NOMO-1 treated with dmso at 0.1 percent for 144 hours (cell line): ENCODE measurements around the gene NCL.
"Not testable (repeated sequence)": the region's sequence is repeated elsewhere in the genome, so short reads cannot be mapped to it uniquely, and the experiment has no call there.

Source experiments
- DNase-seq: peaks from one replicate; lab custom pipeline; 2025; ENCODE audit not compliant: unreplicated experiment; lab: John Stamatoyannopoulos, UW

Gene NCL

DNA sequence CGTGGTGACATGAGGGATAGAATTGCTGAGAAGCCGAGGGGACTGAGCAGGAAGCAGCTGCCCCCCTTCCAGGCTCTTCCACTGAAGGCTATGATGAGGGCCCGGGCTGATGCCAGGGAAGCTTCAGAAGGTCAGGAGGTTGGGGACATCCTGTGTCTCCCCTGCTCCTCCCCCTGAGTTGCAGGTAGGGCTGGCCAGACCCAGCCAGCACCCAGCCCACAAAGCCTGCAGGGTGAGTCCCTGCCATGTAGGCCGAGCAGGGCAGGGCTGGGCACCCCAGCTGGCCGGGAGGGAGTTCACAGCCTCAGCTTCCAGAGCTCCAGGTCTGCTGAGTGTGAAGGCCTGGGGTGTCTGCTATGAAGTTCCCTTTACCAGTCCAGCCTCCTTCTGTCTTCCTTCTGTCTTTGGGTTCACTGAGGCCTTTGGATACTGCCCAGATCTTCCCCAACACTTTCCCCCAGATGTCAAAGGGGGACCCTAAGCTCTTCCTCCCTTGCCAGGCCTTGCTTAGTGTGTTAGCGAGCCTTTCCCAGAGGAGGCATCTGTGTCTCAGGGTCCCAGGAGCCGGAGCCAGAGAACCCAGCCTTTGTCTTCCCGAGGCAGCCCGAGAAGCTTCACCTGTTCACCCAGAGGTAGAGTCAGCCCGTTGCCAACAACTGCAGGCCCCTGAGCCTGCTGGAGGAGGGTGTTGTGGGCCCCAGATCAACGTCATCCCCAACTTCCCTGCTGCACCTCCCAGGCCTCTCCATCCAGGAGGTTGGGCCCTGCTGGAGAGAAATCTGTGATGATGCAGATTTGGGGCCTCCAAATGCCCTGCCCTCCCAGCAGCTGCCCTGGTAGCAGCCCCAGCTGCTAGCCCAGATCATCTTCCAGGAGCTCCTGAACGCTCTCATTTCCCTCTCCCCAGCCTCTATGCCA, 3.6 kb upstream of the NCL start:
- DNase-seq, result no peak

DNA sequence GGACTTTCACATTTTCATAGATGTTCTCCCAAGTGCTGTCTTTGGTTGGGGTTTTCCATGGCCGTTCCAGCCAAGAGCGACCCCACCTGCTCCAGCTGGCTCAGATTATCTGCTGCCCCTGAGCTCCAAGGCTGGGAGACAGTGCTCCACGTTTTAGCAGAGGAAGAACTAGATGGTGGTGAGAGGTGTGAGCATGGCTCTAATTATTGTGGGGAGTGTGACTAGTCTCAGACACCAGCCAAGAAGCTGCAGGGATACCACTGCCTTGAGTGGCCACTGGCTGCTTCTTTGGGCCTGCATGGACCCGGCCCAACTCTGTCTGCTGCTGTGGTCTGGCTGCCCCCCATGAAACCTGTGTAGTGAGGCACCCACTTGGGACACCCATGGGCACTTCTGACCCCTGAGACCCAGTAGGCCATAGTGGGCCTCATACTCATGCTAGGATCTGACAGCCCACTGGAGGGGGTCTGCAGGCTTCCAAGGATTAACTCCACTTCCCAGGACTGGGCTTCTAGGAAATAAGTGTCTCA, 2.8 kb upstream of the NCL start:
- no peak for DNase-seq

DNA sequence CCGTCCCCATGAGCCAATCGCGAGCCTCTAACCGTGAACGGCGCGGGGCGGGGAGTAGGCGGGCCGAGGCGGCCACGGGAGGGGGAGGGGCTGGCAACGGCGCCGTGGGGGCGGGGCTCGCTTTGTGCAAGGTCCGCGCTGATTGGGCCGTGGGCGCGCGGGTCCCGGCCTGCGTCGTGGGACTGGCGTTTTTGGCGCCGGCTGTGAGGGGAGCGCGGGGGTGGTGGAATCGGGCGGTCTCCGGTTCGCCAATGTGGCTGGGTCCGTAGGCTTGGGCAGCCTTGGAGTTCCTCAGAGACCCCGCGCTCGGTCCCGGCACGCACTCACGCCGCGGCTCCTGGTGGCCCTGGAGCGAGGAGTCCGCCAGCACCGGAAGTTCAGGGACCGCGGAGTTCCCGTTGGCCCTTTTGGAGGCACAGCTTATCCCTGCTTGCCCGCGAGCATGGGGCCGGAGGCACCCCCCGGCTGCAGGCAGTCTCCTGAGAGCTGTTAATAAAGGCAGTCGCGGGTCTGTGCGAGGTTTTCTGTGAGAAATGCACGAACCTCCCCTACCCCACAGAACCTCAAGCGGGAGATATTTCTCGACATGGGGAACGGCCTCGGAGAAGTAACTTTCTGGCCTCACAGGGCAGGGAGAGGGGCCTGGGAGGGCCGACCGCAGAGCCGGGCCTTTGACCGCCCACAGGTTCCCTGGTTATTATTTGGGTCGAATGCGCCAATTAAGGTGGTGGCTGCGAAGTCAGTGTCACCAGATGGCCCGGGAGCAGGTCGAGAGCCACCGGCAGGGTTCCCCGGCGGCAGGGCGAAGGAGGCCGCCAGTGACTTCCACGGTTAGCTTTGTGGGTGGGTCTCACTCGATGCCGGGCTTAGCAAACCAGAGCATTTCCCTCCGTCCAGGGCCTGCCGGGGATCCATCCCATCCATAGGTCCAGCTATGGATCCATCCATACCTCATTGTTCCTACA, 574 bp upstream of the NCL start:
- DNase-seq, result peak; percentile 93

GRCh38 chr2:231462729-231463465, 1.4 kb downstream of the NCL start:
- DNase-seq, result no peak

- DNase-seq, result no peak
Measured at GRCh38 chr2:231461516-231461971, 2.7 kb downstream of the NCL start.

DNA sequence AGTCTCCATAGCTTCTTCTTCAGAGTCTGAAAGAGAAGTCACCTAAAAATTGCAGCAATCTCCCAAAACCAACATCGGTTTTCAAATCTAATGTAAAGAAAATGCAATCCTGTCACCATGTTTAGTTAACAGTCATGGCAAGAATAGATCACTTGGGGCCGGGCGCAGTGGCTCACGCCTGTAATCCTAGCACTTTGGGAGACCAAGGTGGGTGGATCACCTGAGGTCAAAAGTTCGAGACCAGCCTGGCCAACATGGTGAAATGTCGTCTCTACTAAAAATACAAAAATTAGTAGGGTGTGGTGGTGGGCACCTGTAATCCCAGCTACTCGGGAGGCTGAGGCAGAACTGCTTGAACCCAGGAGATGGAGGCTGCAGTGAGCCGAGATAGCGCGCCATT, 3.4 kb downstream of the NCL start:
- DNase-seq, result not testable (repeated sequence)

- DNase-seq, result no peak
Measured at GRCh38 chr2:231460073-231460835, 4.0 kb downstream of the NCL start.

GRCh38 chr2:231458368-231458767, 5.9 kb downstream of the NCL start:
- DNase-seq, result no peak

- no peak for DNase-seq
Measured at GRCh38 chr2:231457101-231457500, 7.2 kb downstream of the NCL start.

- no peak for DNase-seq
Measured at GRCh38 chr2:231456295-231457004, 7.8 kb downstream of the NCL start.

GRCh38 chr2:231455890-231456289, 8.4 kb downstream of the NCL start:
- no peak for DNase-seq

DNA sequence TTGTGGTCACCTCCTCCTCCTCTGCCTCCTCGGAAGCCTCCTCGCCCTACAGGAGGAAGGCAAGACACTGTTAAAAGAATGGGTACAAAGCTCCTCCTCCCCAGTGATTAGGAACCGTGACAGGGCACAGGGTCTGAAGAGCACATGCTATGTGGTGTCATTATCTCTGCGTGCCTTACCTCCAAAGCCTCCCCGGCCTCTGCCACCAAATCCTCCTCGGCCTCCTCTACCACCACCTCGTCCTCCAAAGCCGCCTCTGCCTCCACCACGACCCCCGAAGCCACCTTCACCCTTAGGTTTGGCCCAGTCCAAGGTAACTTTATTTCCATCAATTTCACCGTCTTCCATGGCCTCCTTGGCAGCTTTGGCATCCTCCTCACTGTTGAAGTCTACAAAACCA, 9.1 kb downstream of the NCL start:
- DNase-seq, result no peak

DNA sequence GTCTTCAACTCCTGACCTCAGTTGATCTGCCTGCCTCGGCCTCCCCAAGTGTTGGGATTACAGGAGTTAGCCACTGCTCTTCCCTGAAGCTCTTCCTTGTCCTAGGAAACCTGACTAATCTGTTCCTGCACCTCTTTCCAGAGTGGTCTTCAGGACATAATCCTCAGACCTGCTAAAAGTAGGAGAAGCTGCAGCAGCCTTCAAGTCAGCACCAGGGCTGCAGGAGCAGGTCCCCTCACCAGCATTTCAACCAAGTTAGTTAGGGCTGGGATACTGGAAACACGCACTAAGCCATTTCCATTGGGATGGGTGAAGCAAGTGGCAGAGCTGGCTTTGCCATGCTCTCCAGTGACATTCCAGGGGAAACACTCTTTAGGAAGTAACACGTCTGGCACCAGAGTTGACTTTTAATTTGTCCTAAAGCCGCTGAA, 9.9 kb downstream of the NCL start:
- DNase-seq, result no peak

DNA sequence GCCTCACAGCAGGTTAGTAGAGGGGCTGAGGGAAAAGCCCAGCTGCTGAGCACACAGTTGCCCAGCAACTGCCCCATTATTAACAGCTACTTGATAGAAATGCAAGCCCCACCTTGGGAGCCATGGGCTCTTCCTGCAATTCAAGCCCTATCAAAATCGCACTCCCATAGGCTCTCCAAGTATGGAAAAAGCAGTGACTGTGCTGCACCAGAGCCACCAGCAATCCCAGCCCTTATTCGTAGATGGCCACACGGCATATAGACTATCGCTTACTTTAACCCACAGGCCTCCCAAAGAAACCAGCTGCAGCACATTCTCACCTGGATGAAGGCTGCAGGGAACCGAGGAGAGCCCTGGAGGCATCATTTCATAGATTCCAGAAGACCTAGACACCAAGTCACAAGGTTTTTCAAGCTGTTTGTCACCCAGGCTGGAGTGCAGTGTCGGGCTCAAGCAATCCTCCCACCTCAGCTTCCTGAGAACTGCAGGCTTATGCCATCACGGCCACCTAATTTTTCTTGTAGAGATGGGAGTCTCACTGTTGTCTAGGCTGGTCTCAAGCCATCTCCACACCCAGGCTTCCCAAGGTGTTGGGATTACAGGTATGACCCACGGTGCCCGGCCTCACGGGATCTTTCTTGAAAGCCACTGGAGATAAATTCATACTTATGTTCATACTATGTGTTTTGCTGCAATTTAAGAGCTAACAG, 11.3 kb downstream of the NCL start:
- DNase-seq, result no peak

DNA sequence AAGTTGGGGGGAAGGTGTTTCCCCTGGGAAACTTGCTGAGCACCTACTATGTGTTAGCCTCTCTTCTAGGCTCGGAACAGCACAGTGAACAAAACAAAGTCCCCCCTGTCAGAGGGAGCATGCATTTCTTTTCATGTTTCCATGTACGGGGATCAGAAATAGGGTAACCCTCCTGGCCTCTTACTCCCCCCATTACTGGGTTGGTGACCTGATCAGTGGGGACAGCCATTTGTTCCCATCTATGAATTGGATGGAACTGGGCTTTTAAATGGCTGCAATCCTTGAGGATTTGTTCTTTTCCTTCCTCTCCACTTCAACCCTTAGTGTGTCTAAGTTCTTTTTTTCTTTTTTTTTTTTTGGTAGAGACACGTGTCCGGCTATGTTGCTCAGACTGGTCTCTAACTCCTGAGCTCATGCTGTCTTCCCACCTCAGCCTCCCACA, 13.7 kb downstream of the NCL start:
- no peak for DNase-seq

GRCh38 chr2:231449503-231450054, 14.7 kb downstream of the NCL start:
- no peak for DNase-seq

DNA sequence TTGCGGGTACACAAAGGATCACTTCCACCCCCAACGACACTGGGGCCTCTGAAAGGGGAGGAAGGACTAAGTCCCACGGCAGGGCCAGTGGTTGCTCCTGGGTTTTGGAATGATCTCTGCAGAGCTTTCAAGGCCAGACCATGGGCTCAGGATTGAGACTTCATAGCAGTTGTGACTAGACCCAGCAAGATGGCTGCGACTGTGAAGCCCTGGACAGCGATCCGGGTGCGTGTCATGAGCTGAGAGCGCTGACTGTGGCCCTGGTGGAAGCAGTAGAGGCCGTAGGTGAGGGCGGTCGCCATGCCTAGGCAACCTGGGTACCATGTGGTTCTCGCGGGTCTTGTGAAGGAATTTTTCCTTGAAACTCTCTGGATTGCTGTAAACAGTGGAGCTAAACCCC, 27.3 kb downstream of the NCL start:
- no peak for DNase-seq

GRCh38 chr2:231433990-231434389, 30.3 kb downstream of the NCL start:
- no peak for DNase-seq
